Immature natural killer cell (primary cell): ENCODE measurements around the gene SMG9. TPM values are rescaled to one million over a fixed set of nuclear protein-coding genes. Genes with fewer than 3 reads are reported as not detected.

Experiments
- DNase-seq, 3 donors: peaks; one replicate each; pipeline ENCODE4 v3.0.0; 2022; ENCODE audit warnings: mixed read lengths in 1 of 3
- H3K27ac Mint-ChIP-seq, 6 donors: one replicate each; pipeline ENCODE4 v1.8.0; 2020; ENCODE audit warnings: mixed read lengths in 6 of 6, mild to moderate bottlenecking in 5 of 6, inconsistent platforms in 4 of 6, moderate library complexity in 3 of 6
- H3K27me3 Mint-ChIP-seq, 3 donors: one replicate each; pipeline ENCODE4 v1.8.0; 2020 to 2021; ENCODE audit warnings: low read depth in 3 of 3, mild to moderate bottlenecking in 3 of 3, mixed read lengths in 3 of 3, moderate library complexity in 3 of 3, inconsistent platforms in 1 of 3
- H3K36me3 Mint-ChIP-seq, 3 donors: one replicate each; pipeline ENCODE4 v1.8.0; 2020; ENCODE audit warnings: mixed read lengths in 3 of 3, inconsistent platforms in 2 of 3, mild to moderate bottlenecking in 2 of 3
- H3K4me1 Mint-ChIP-seq, 2 donors: one replicate each; pipeline ENCODE4 v1.8.0; 2020; ENCODE audit warnings: inconsistent platforms in 2 of 2, mild to moderate bottlenecking in 2 of 2, mixed read lengths in 2 of 2, moderate library complexity in 1 of 2
- H3K4me3 Mint-ChIP-seq, 5 donors: one replicate each; pipeline ENCODE4 v1.8.0; 2020; ENCODE audit warnings: mild to moderate bottlenecking in 5 of 5, mixed read lengths in 5 of 5, inconsistent platforms in 3 of 5, moderate library complexity in 3 of 5
- H3K9me3 Mint-ChIP-seq, 6 donors: one replicate each; pipeline ENCODE4 v1.8.0; 2020; ENCODE audit warnings: mild to moderate bottlenecking in 6 of 6, mixed read lengths in 6 of 6, inconsistent platforms in 4 of 6, moderate library complexity in 3 of 6
- polyA plus RNA-seq, 3 donors: library from polyadenylated mRNA; unstranded; fragments of 300-500 nt; fragmentation: Illumina TruSeq; gene quantifications; one replicate each; pipeline ENCODE4 v1.2.3, GENCODE V29; 2021

Gene SMG9
- polyA plus RNA-seq, 3 donors from 2014 or later: 1.9 to 9.3 (median 5.1) TPM

- Mint-ChIP-seq H3K9me3 (no peaks in the 10 kb centered on the region), H3K27ac (no peak overlapping the region), H3K4me3 (no peak overlapping the region), H3K36me3 (no peaks in the 10 kb centered on the region), H3K4me1 (peaks cover 1 to 5% of the 10 kb centered on the region in 2 donors), H3K27me3 (peaks cover 0 to 8% (median 0%) of the 10 kb centered on the region in 3 donors)
- DNase-seq: no peak
Observed at GRCh38 chr19:43721469-43722048, 33.2 kb downstream of the SMG9 start.

- H3K9me3 Mint-ChIP-seq: no peaks in the 10 kb centered on the region
- peaks cover 1 to 5% of the 10 kb centered on the region in 2 donors for H3K4me1 Mint-ChIP-seq
- no peak overlapping the region for H3K27ac Mint-ChIP-seq
- DNase-seq: no peak
- peaks cover 0 to 8% (median 0%) of the 10 kb centered on the region in 3 donors for H3K27me3 Mint-ChIP-seq
- no peak overlapping the region for H3K4me3 Mint-ChIP-seq
- no peaks in the 10 kb centered on the region for H3K36me3 Mint-ChIP-seq
Observed at GRCh38 chr19:43720936-43721335, 33.8 kb downstream of the SMG9 start.

- Mint-ChIP-seq H3K4me3 (no peak overlapping the region), H3K36me3 (no peaks in the 10 kb centered on the region), H3K27ac (no peak overlapping the region), H3K4me1 (no peaks in the 10 kb centered on the region), H3K27me3 (peaks cover 0 to 3% (median 2%) of the 10 kb centered on the region in 3 donors), H3K9me3 (no peaks in the 10 kb centered on the region)
- DNase-seq: no peak
Observed at GRCh38 chr19:43719918-43720317, 34.8 kb downstream of the SMG9 start.

- DNase-seq: no peak
- H3K27ac Mint-ChIP-seq: no peak overlapping the region
- peaks cover 0 to 3% (median 2%) of the 10 kb centered on the region in 3 donors for H3K27me3 Mint-ChIP-seq
- H3K4me1 Mint-ChIP-seq: no peaks in the 10 kb centered on the region
- no peak overlapping the region for H3K4me3 Mint-ChIP-seq
- no peaks in the 10 kb centered on the region for H3K9me3 Mint-ChIP-seq
- H3K36me3 Mint-ChIP-seq: no peaks in the 10 kb centered on the region
Observed at GRCh38 chr19:43719378-43719868, 35.3 kb downstream of the SMG9 start.

- no peaks in the 10 kb centered on the region for H3K36me3 Mint-ChIP-seq
- H3K27me3 Mint-ChIP-seq: peaks cover 0 to 3% (median 2%) of the 10 kb centered on the region in 3 donors
- no peaks in the 10 kb centered on the region for H3K9me3 Mint-ChIP-seq
- DNase-seq: no peak
- no peak overlapping the region for H3K4me3 Mint-ChIP-seq
- no peaks in the 10 kb centered on the region for H3K4me1 Mint-ChIP-seq
- H3K27ac Mint-ChIP-seq: no peak overlapping the region
Observed at GRCh38 chr19:43718627-43719377, 36.0 kb downstream of the SMG9 start.

GRCh38 chr19:43715776-43716175, 39.0 kb downstream of the SMG9 start, which contains the start of gene IRGC:
Gene IRGC, plus strand, starts transcription at chr19:43716076. Its CDS starts 2,483 bp downstream, at chr19:43718559.
- H3K27ac Mint-ChIP-seq: no peak within 1 kb of the TSS
- H3K27me3 Mint-ChIP-seq: peaks cover 3 to 5% (median 4%) of the 10 kb centered on the region in 3 donors

GRCh38 chr19:43713208-43713607, 41.6 kb downstream of the SMG9 start:
- no peaks in the 10 kb centered on the region for H3K4me1 Mint-ChIP-seq
- DNase-seq: no peak
- peaks cover 4 to 5% (median 5%) of the 10 kb centered on the region in 3 donors for H3K27me3 Mint-ChIP-seq
- no peak overlapping the region for H3K27ac Mint-ChIP-seq
- H3K9me3 Mint-ChIP-seq: no peaks in the 10 kb centered on the region
- H3K36me3 Mint-ChIP-seq: no peaks in the 10 kb centered on the region
- H3K4me3 Mint-ChIP-seq: no peak overlapping the region

More at GRCh38 chr19:43715776-43716175, 39.0 kb downstream of the SMG9 start, which contains the start of gene IRGC:
- Mint-ChIP-seq H3K36me3 (no peaks in the 10 kb centered on the region), H3K4me3 (no peak within 1 kb of the TSS), H3K4me1 (no peaks in the 10 kb centered on the region), H3K9me3 (no peaks in the 10 kb centered on the region)
- no peak for DNase-seq

- DNase-seq: no peak
- Mint-ChIP-seq H3K4me3 (no peak overlapping the region), H3K4me1 (no peaks in the 10 kb centered on the region), H3K27me3 (peaks cover 4 to 7% (median 5%) of the 10 kb centered on the region in 3 donors), H3K9me3 (no peaks in the 10 kb centered on the region), H3K36me3 (no peaks in the 10 kb centered on the region), H3K27ac (no peak overlapping the region)
Observed at GRCh38 chr19:43711751-43712355, 42.9 kb downstream of the SMG9 start.

GRCh38 chr19:43708716-43709115, 46.0 kb downstream of the SMG9 start:
- no peak for DNase-seq
- Mint-ChIP-seq H3K27me3 (peaks cover 4 to 8% (median 7%) of the 10 kb centered on the region in 3 donors), H3K4me1 (no peaks in the 10 kb centered on the region), H3K27ac (no peak overlapping the region), H3K36me3 (no peaks in the 10 kb centered on the region), H3K9me3 (no peaks in the 10 kb centered on the region), H3K4me3 (no peak overlapping the region)

GRCh38 chr19:43707158-43707712, 47.5 kb downstream of the SMG9 start:
- H3K36me3 Mint-ChIP-seq: no peaks in the 10 kb centered on the region
- no peak overlapping the region for H3K4me3 Mint-ChIP-seq
- H3K4me1 Mint-ChIP-seq: peaks cover 0 to 2% of the 10 kb centered on the region in 2 donors
- DNase-seq: no peak
- peaks cover 4 to 8% (median 8%) of the 10 kb centered on the region in 3 donors for H3K27me3 Mint-ChIP-seq
- no peak overlapping the region for H3K27ac Mint-ChIP-seq
- no peaks in the 10 kb centered on the region for H3K9me3 Mint-ChIP-seq

- H3K27ac Mint-ChIP-seq: peak overlapping the region in 2 of 6 donors; percentile 57 to 65
Observed at GRCh38 chr19:43705729-43706128, 49.0 kb downstream of the SMG9 start.

GRCh38 chr19:43704002-43704705, 50.6 kb downstream of the SMG9 start:
- no peaks in the 10 kb centered on the region for H3K36me3 Mint-ChIP-seq
- peaks cover 2 to 13% (median 11%) of the 10 kb centered on the region in 3 donors for H3K27me3 Mint-ChIP-seq
- DNase-seq: no peak
- H3K4me3 Mint-ChIP-seq: no peak overlapping the region
- H3K9me3 Mint-ChIP-seq: no peaks in the 10 kb centered on the region
- peak overlapping the region in 1 of 6 donors; percentile 53 for H3K27ac Mint-ChIP-seq
- peaks cover 22 to 26% of the 10 kb centered on the region in 2 donors for H3K4me1 Mint-ChIP-seq

More at GRCh38 chr19:43705729-43706128, 49.0 kb downstream of the SMG9 start:
- Mint-ChIP-seq H3K27me3 (peaks cover 2 to 9% (median 8%) of the 10 kb centered on the region in 3 donors), H3K36me3 (no peaks in the 10 kb centered on the region), H3K4me3 (no peak overlapping the region), H3K9me3 (no peaks in the 10 kb centered on the region), H3K4me1 (peaks cover 10 to 14% of the 10 kb centered on the region in 2 donors)
- DNase-seq: no peak

- H3K36me3 Mint-ChIP-seq: no peaks in the 10 kb centered on the region
- H3K27ac Mint-ChIP-seq: peak overlapping the region; percentile 95 to 99 (median 96)
- no peaks in the 10 kb centered on the region for H3K9me3 Mint-ChIP-seq
- peaks cover 2 to 10% (median 9%) of the 10 kb centered on the region in 3 donors for H3K27me3 Mint-ChIP-seq
- peak overlapping the region; percentile 80 to 88 (median 85) for H3K4me3 Mint-ChIP-seq
- H3K4me1 Mint-ChIP-seq: peaks cover 22 to 26% of the 10 kb centered on the region in 2 donors
- DNase-seq: peak in 1 of 3 donors; percentile 16
Observed at GRCh38 chr19:43700395-43701000, 54.3 kb downstream of the SMG9 start.
